AG09309 (cell line): ENCODE data around the gene CDK6.
"Not testable (repeated sequence)": the region's sequence is repeated elsewhere in the genome, so short reads cannot be mapped to it uniquely, and the experiment has no call there.

Source experiments
- DNase-seq: peaks from one replicate; pipeline ENCODE4 v3.0.0-alpha.2; 2010; ENCODE audit warnings: low read depth
- H3K4me3 ChIP-seq: 2 replicates; pipeline ENCODE4 v1.5.1; 2011; ENCODE audit warnings: mild to moderate bottlenecking, low read depth, low read length, moderate library complexity; ENCODE audit not compliant: control insufficient read depth
- CTCF ChIP-seq: IDR thresholded peaks from 2 replicates; pipeline ENCODE4 v1.5.1; 2011; ENCODE audit warnings: mild to moderate bottlenecking, low read depth, low read length, inconsistent platforms; ENCODE audit not compliant: insufficient read depth, control insufficient read depth; ENCODE audit errors: missing control alignments

CDK6 gene

GRCh38 chr7:92876836-92877235 lies 40.5 kb upstream of the CDK6 start:
- no peak for DNase-seq
- TF ChIP-seq CTCF, result no peak
- H3K4me3 ChIP-seq, result no peak overlapping the region

GRCh38 chr7:92875719-92876118 lies 39.3 kb upstream of the CDK6 start:
- H3K4me3 ChIP-seq, result no peak overlapping the region
- DNase-seq, result no peak
- no peak for TF ChIP-seq CTCF

GRCh38 chr7:92875173-92875572 lies 38.8 kb upstream of the CDK6 start:
- no peak for DNase-seq
- no peak for TF ChIP-seq CTCF
- no peak overlapping the region for H3K4me3 ChIP-seq

- no peak overlapping the region for H3K4me3 ChIP-seq
- DNase-seq, result no peak
- no peak for TF ChIP-seq CTCF
These were observed 38.2 kb upstream of the CDK6 start for GRCh38 chr7:92874567-92874966.

GRCh38 chr7:92873776-92874175 lies 37.4 kb upstream of the CDK6 start:
- TF ChIP-seq CTCF, result no peak
- H3K4me3 ChIP-seq, result no peak overlapping the region
- DNase-seq, result no peak

- TF ChIP-seq CTCF, result no peak
- DNase-seq, result no peak
- no peak overlapping the region for H3K4me3 ChIP-seq
These were observed 36.3 kb upstream of the CDK6 start for GRCh38 chr7:92872701-92873100.

GRCh38 chr7:92868683-92869293 lies 32.4 kb upstream of the CDK6 start:
- TF ChIP-seq CTCF, result no peak
- no peak overlapping the region for H3K4me3 ChIP-seq
- DNase-seq, result no peak

- H3K4me3 ChIP-seq, DNase-seq: not testable (repeated sequence)
These were observed 27.8 kb upstream of the CDK6 start for GRCh38 chr7:92864169-92864568.
